ENCODE results near the gene ST8SIA4.

ST8SIA4 gene

DNA sequence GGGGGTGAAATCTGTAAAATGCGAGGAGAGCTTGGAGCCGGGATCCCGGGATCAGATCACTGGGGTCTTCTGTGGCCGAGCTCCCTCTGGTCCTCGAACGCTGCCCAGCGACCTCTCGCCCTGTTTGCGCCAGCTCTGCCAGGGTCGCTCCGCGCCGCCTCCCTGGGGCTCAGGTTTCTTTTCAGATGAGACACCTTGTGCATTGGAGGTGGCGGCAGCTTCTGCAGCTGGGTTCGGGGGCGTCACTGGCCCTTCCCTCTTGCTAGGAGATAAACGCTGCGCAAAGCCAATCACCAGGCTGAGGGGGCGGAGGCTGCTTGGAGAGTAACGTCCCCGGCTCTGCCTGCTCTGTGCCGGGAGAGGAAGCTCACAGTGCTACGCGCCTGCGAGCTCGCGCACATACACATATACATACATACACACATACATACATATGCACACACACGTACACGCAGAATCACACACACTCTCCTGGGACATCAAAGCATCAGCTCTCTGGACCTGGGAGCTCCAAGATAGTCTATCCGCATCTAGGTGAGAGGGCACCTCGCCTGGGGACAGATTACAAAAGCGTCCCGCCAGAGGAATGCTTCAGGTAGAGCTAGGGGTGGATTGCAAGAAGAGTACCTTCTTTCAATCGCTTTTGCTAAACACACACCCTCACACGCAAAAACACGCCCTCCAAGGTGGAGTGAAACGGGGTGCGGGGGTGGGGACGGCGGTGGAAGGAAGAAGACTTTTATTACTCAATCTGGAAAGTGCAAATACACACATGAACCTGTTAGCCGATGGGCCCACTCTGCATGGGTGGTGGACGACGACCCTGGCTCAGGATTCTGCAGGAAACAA is at the start of gene ST8SIA4:
Gene ST8SIA4 (minus strand): TSS at position 244 of the 849 bp plus-strand sequence. CDS start 327 bp downstream, outside the sequence.
- DNase-seq: peak; percentile 92

DNA sequence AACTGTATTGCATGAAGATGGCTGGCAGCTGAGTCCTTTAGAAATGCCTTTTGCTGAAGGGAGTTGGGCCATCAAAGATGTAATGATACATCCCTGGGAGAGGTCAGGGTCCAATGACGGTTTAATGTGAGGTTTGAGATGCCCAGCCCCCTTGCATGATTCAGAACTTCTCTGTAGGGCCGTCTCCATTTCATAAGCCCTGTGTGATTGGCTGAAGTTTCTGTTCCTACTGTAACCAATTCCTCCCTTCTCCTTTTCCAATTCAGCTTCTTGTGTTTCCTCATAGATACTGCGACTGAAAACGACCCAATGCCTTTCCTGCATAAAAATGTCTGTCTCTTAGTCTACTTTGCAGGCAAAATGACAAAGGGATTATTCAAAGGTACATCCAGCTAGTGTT is 47.9 kb upstream of the ST8SIA4 start:
- no peak for DNase-seq

- DNase-seq: no peak
Measured at GRCh38 chr5:100913298-100913697, 10.2 kb upstream of the ST8SIA4 start.

DNA sequence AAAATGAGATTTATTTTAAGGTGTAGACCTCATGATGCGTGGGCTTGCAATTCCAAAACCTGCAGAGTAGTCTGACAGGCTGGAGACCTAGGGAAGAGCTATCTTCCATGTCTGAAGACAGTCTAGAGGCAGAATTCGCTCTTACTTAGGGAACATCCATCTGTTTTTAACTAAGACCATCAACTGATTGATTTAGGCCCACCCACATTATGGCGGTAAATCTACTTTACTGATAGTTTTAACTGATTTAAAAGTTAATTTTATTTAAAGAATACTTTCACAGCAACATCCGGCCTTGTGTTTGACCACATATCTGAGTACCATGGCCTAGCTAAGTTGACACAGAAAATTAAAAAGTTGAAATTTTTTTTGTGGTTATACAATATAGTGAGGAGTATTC is 6.0 kb upstream of the ST8SIA4 start:
- no peak for DNase-seq

- DNase-seq: no peak
Measured at GRCh38 chr5:100905259-100905914, 2.3 kb upstream of the ST8SIA4 start.

GRCh38 chr5:100904259-100904861 is 1.3 kb upstream of the ST8SIA4 start:
- DNase-seq: peak; percentile 70

- peak; percentile 42 for DNase-seq
Measured at GRCh38 chr5:100902440-100903038, 543 bp downstream of the ST8SIA4 start.

DNA sequence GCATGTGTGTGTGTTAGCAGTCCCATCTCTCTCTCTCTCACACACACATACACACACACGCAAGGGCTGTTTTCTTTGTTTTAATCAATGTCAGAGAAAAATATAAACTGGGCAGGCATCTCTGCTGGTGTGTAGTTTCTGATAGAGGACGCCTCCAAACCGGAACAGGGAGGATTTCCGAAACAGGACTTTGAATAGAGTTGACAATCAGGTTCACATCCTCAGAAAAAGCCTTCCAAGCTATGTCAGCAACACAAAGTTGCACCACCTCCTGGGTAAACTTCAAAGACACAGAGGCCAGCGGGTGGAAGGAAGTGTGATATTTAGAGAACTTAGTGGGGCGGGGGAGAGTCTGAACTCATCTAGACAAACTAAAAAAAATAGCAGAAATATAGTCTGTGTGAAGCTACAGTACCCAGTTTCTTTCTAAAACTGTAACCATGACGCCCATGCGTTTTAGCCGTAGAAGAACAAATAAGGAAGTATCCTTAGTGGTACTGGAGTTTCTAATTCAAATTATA is 1.2 kb downstream of the ST8SIA4 start:
- peak; percentile 59 for DNase-seq

GRCh38 chr5:100900796-100901781 is 2.0 kb downstream of the ST8SIA4 start:
- DNase-seq: peak; percentile 92

- DNase-seq: peak; percentile 69
Measured at GRCh38 chr5:100900142-100900795, 2.8 kb downstream of the ST8SIA4 start.

DNA sequence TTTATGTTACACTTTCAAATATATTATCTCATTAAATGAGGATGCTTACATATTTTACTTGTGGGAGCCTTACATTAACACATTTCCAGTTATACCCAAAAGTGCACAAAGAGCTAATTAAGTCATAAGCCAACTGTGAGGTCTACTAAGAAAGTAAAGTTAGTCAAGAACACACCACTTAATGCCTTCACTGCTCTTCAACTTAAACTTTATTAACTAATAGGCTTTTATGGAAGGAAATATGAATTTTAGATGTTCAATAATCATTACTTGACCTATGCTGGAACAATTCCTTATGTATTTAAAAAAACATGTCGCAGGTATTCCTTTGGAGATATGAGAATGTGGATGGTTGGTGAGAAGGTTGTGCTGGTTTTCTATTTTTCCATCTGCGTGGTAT is 3.4 kb downstream of the ST8SIA4 start:
- DNase-seq: no peak

DNA sequence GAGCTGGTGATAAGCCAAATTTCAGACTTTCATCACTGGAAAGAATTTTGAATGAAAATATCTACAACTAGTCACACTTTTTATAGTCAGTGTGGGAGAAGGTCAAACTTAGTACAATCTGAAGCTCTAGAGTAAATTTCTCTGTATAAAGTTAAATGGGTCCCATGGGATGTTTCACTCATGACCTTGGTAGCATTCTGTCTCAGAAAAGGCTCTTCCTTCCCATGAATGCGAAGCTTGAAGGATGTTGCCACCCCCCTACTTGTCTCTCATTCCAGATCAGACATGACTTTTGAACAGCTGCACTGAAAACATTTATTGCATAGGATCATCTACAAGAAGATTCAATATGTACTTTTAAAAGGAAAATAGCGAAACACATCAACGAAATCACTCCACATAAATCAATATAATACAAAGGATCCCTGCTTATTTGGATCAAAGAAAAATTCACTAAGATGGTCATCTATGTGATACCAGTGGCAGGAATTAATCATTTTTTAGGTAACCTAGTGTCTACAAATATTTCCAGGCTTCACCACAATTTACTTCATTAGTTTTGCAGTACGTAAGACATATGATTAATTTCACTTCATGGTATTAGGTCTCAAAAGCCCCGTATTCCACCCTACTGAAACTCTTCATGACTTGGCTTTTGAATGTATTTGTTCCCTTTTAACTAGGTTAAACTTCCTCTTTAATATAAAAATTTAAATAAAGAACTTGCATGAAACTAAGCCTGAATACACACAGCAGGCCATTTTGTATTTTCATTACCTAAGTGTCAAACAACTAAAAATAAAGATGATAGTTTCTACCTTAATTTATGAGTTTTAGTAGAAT is 4.4 kb downstream of the ST8SIA4 start:
- no peak for DNase-seq

DNA sequence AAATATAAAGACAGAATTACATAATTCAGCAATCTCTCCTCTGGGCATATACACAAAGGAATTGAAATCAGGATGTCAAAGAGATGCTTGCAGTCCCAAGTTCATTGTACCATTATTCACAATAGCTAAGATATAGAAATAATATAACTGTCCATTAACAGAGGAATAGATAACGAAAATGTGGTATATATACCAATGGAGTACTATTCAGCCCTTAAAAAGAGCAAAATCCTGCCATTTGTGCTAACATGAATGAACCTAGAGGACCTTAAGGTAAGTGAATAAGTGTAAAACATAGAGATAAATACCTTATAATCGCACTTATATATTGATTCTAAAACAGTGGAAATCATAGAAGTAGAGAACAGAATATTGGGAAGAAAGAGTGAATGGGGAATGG is 7.0 kb downstream of the ST8SIA4 start:
- no peak for DNase-seq

- no peak for DNase-seq
Measured at GRCh38 chr5:100890461-100891008, 12.5 kb downstream of the ST8SIA4 start.

DNA sequence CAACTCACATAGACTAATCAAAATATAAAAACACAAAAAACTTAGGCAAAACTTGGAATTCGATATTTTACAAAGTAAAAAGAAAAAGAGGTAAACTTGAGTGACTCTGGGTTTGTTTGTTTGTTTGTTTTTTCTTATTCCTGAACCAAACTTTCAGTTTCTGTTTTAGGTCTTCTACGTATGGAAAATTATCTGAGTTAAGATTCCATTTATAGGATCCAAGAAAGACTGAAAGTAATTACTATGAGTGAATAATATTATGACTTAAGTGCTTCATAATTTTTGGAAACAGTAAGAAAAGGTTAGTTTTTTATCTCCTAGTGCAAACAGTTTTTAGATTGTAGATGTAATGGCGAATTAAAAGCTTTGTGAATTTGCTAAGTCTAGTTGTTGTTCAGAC is 13.2 kb downstream of the ST8SIA4 start:
- no peak for DNase-seq

DNA sequence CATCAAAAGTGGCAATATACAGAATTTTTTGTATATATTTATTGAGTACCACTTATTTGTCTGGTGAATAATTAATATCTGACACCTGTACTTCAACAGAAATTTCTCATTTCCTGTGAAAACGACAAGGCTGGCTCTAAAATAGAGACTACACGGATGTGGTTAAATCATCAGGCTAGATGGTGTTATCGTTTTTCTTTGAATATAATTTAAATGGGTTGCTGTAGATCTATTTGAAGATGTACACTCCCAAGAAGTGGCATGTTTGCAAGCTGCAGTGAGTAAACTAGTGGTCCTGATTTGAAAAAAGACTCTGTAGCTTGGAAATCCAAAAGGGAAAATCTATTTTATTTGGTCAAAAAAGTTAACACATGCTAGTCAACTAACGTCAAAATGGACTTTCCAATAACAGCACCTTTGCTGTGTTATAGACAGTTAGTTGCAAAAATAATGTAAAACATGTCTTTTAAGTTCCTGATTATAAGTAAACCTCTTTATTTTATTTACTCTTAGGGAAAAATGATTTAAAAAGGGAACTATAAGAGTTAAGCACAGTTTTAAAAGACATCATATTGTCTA is 13.8 kb downstream of the ST8SIA4 start:
- no peak for DNase-seq

GRCh38 chr5:100877274-100877673 is 25.8 kb downstream of the ST8SIA4 start:
- DNase-seq: no peak

DNA sequence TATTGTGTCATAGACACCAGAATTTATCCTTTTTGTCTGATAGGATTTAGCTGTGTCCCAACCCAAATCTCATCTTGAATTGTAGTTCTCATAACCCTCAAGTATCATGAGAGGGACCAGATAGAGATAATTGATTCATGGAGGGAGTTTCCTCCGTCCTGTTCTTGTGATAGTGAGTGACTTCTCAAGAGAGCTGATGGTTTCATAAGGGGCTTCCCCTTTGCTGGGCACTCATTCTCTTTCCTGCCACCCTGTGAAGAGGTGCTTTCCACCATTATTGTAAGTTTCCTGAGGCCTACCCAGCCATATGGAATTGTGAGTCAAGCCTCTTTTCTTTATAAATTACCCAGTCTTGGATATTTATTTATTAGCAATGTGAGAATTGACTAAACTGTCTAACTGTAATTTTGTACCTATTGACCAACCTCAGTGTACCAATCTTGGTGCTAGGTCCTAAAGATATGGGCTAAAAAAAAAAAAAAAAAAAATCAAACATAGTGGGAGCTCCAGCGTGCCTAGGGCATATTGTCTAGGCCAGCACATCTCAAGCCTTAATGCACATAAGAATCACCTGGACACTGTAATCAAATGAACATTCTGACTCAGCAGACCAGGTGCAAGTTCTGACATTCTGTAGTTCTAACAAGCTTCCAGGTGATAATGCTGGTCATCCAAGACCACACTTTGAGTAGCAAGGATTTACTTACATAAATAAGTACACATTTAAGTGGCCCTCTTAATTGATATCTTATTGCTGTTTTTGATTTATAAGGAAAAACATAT is 30.5 kb downstream of the ST8SIA4 start:
- no peak for DNase-seq

GRCh38 chr5:100867039-100867562 is 36.0 kb downstream of the ST8SIA4 start:
- DNase-seq: no peak
